ENCODE results near the gene CFDP1. TPM values are rescaled to one million over a fixed set of nuclear protein-coding genes. Genes with fewer than 3 reads are reported as not detected.

Gene CFDP1
- total and polyA plus RNA-seq, 2 of the 13 experiments (the other 11 are each of a cell fraction or from before 2014, with no cell fraction given): 78.6 to 153 TPM

GRCh38 chr16:75432828-75433731 is at the start of gene CFDP1 (continued):
- peak; percentile 89; the same call in 1 of the 2 replicates for TF ChIP-seq ZSCAN9 (CRISPR knock-in tag; IDR thresholded peaks at IDR 0.05; ENCODE audit: borderline replicate concordance)
- TF ChIP-seq ERF (CRISPR knock-in tag; IDR thresholded peaks at IDR 0.05): peak; percentile 58; the same call in 1 of the 2 replicates
- TF ChIP-seq ZBTB1 (CRISPR knock-in tag; IDR thresholded peaks at IDR 0.05; ENCODE audit: borderline replicate concordance): no peak; the same call in 1 of the 2 replicates
- TF ChIP-seq ZSCAN12 (CRISPR knock-in tag; IDR thresholded peaks at IDR 0.05): 0 out of 2 replicates have a peak, but pooled peaks have one; percentile 70
- no peak for TF ChIP-seq ZNF790 (CRISPR knock-in tag; IDR thresholded peaks at IDR 0.05; ENCODE audit: borderline replicate concordance)
- TF ChIP-seq TRIM22 (IDR thresholded peaks at IDR 0.05): no peak
- TF ChIP-seq CEBPG (CRISPR knock-in tag; IDR thresholded peaks at IDR 0.05): no peak
- TF ChIP-seq IRF9 (CRISPR knock-in tag; IDR thresholded peaks at IDR 0.05; ENCODE audit: borderline replicate concordance): peak; percentile 72; the same call in 1 of the 2 replicates
- peak; percentile 87; the same call in 1 of the 2 replicates for TF ChIP-seq FLYWCH1 (CRISPR knock-in tag; IDR thresholded peaks at IDR 0.05)
- peak; percentile 95 for TF ChIP-seq ZNF143 (CRISPR knock-in tag; IDR thresholded peaks at IDR 0.05)
- 0 out of 2 replicates have a peak, but pooled peaks have one; percentile 87 for TF ChIP-seq ZNF251 (CRISPR knock-in tag; IDR thresholded peaks at IDR 0.05)
- 0 out of 2 replicates have a peak, but pooled peaks have one; percentile 27 for TF ChIP-seq PAWR (CRISPR knock-in tag; IDR thresholded peaks at IDR 0.05; ENCODE audit: borderline replicate concordance)
- peak; percentile 99 for TF ChIP-seq ZNF782 (CRISPR knock-in tag; IDR thresholded peaks at IDR 0.05; ENCODE audit: borderline replicate concordance)
- TF ChIP-seq ZNF317 (CRISPR knock-in tag; IDR thresholded peaks at IDR 0.05): peak; percentile 90
- no peak for TF ChIP-seq ZFP36L2 (CRISPR knock-in tag; IDR thresholded peaks at IDR 0.05)
- TF ChIP-seq TAF1 (CRISPR knock-in tag; IDR thresholded peaks at IDR 0.05): peak; percentile 59
- TF ChIP-seq SRSF9 (IDR thresholded peaks at IDR 0.05; ENCODE audit: borderline replicate concordance, insufficient read depth, low read depth, low read length, poor library complexity, severe bottlenecking): no peak
- peak; percentile 68; the same call in 1 of the 2 replicates for TF ChIP-seq TOE1 (CRISPR knock-in tag; IDR thresholded peaks at IDR 0.05)
- TF ChIP-seq ZNF879 (CRISPR knock-in tag; IDR thresholded peaks at IDR 0.05): peak; percentile 96
- peak; percentile 98 for TF ChIP-seq MTERF4 (CRISPR knock-in tag; IDR thresholded peaks at IDR 0.05)
- TF ChIP-seq ZNF121 (CRISPR knock-in tag; IDR thresholded peaks at IDR 0.05): no peak; the same call in 1 of the 2 replicates
- TF ChIP-seq LCORL (IDR thresholded peaks at IDR 0.05): no peak
- TF ChIP-seq LCORL (CRISPR knock-in tag; IDR thresholded peaks at IDR 0.05): peak; percentile 55; the same call in 1 of the 2 replicates
- no peak for TF ChIP-seq ZNF672 (CRISPR knock-in tag; IDR thresholded peaks at IDR 0.05)
- peak; percentile 71; the same call in 1 of the 2 replicates for TF ChIP-seq ZNF329 (CRISPR knock-in tag; IDR thresholded peaks at IDR 0.05; ENCODE audit: low read depth)
- peak; percentile 63; the same call in 1 of the 2 replicates for TF ChIP-seq ZNF331 (CRISPR knock-in tag; IDR thresholded peaks at IDR 0.05)
- TF ChIP-seq SIX4 (CRISPR knock-in tag; IDR thresholded peaks at IDR 0.05): no peak

All from HepG2 (cell line).